NT2/D1 (cell line): Measurements from ENCODE around the gene GPR137C.

Experiments used
- YY1 ChIP-seq: IDR thresholded peaks from 2 replicates; pipeline ENCODE4 v1.6.1; 2011; ENCODE audit not compliant: insufficient read length, insufficient read depth
- ZNF274 ChIP-seq: IDR thresholded peaks from 2 replicates; pipeline ENCODE4 v1.6.1; 2011; ENCODE audit warnings: mild to moderate bottlenecking, low read depth, low read length

DNA sequence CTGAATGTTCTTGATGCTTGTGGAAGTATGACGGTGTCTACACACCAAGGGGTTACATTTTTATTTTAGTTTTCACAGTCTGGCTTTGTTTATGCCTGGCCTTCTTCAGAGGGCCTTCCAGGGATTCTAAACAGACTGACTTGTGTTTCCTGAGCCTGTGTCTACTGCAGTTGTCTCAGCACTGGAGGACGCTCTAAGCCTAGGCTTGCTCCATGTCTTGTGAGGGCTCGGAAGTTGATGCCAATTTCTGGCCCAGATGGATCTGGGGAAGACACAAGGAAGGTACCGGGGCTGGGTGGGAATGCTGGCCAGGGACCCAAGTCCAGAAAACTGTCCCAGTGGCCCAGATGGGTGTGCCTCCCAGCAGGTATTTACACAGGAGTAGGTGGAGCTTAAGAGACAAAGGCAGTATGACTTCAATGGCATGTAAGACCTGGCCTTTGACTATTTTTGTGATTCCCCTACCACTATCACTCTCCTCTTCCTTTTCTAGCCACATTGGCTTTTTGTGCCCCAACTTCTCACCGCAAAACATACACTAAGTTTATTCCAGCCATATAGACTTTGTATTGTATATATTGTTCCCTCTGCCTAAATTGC, 56.9 kb downstream of the GPR137C start:
- TF ChIP-seq YY1: no peak
- TF ChIP-seq ZNF274: no peak
